Osteocyte (in vitro differentiated cells): ENCODE measurements around the gene HEMK1. TPM values are rescaled to one million over a fixed set of nuclear protein-coding genes. Genes with fewer than 3 reads are reported as not detected.
A peak's percentile ranks its signal among the peaks of the same experiment; 100 is the strongest.

Experiments
- DNase-seq: peaks from one replicate; pipeline ENCODE4 v3.0.0; 2021; ENCODE audit warnings: mixed read lengths; ENCODE audit not compliant: unreplicated experiment; ENCODE audit errors: extremely low spot score
- H3K27ac Mint-ChIP-seq: one replicate; pipeline ENCODE4 v1.8.0; 2021; ENCODE audit warnings: mild to moderate bottlenecking, mixed read lengths; ENCODE audit not compliant: unreplicated experiment
- H3K27me3 Mint-ChIP-seq: one replicate; pipeline ENCODE4 v1.8.0; 2021; ENCODE audit warnings: mixed read lengths; ENCODE audit not compliant: unreplicated experiment
- H3K36me3 Mint-ChIP-seq: one replicate; pipeline ENCODE4 v1.8.0; 2021; ENCODE audit warnings: mixed read lengths; ENCODE audit not compliant: unreplicated experiment
- H3K4me1 Mint-ChIP-seq: one replicate; pipeline ENCODE4 v1.8.0; 2021; ENCODE audit warnings: mixed read lengths; ENCODE audit not compliant: unreplicated experiment
- H3K4me3 Mint-ChIP-seq: one replicate; pipeline ENCODE4 v1.8.0; 2021; ENCODE audit warnings: mild to moderate bottlenecking, moderate library complexity, mixed read lengths; ENCODE audit not compliant: unreplicated experiment
- H3K9me3 Mint-ChIP-seq: one replicate; pipeline ENCODE4 v1.8.0; 2021; ENCODE audit warnings: mixed read lengths; ENCODE audit not compliant: unreplicated experiment
- total RNA-seq: library from RNA; stranded (reverse); gene quantifications from 2 replicates; pipeline ENCODE4 v1.2.1, GENCODE V29; 2021
- TF ChIP-seq, protein P1 (sequence below): fragments of 200-600 bp; sonication (generic); IDR thresholded peaks from 2 replicates; pipeline ENCODE4 v1.5.0; 2021; ENCODE audit warnings: antibody characterized with exemption, mild to moderate bottlenecking, moderate library complexity

HEMK1 gene
- total RNA-seq, 1 donor from 2014 or later, result 23.1 TPM

DNA sequence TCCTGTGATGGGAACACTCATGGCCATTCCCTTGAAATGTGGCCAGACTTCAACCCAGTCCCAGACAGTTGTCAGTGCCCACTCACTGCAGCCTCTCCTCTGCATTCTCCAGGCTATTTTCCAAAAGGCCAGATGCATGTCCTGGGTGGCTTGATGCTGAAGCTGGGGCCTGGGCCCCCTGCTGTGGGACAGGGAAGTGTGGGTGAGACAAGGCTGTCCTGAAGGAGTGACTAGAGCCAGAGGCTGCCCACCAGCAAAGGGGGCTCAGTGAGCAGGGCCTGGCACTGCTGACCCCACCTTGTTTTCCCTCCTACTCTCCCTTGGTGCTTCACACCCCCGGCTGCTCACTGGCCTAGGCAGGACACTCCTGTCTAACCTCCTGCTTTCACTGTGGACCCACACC lies 30.4 kb downstream of the HEMK1 start:
- Mint-ChIP-seq H3K27me3 (peaks cover 4% of the 10 kb centered on the region), H3K4me1 (peaks cover 23% of the 10 kb centered on the region), H3K4me3 (no peak overlapping the region), H3K9me3 (no peaks in the 10 kb centered on the region), H3K27ac (no peak overlapping the region), H3K36me3 (no peaks in the 10 kb centered on the region)
- TF ChIP-seq, protein P1, sequence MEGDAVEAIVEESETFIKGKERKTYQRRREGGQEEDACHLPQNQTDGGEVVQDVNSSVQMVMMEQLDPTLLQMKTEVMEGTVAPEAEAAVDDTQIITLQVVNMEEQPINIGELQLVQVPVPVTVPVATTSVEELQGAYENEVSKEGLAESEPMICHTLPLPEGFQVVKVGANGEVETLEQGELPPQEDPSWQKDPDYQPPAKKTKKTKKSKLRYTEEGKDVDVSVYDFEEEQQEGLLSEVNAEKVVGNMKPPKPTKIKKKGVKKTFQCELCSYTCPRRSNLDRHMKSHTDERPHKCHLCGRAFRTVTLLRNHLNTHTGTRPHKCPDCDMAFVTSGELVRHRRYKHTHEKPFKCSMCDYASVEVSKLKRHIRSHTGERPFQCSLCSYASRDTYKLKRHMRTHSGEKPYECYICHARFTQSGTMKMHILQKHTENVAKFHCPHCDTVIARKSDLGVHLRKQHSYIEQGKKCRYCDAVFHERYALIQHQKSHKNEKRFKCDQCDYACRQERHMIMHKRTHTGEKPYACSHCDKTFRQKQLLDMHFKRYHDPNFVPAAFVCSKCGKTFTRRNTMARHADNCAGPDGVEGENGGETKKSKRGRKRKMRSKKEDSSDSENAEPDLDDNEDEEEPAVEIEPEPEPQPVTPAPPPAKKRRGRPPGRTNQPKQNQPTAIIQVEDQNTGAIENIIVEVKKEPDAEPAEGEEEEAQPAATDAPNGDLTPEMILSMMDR, result no peak
- no peak for DNase-seq

DNA sequence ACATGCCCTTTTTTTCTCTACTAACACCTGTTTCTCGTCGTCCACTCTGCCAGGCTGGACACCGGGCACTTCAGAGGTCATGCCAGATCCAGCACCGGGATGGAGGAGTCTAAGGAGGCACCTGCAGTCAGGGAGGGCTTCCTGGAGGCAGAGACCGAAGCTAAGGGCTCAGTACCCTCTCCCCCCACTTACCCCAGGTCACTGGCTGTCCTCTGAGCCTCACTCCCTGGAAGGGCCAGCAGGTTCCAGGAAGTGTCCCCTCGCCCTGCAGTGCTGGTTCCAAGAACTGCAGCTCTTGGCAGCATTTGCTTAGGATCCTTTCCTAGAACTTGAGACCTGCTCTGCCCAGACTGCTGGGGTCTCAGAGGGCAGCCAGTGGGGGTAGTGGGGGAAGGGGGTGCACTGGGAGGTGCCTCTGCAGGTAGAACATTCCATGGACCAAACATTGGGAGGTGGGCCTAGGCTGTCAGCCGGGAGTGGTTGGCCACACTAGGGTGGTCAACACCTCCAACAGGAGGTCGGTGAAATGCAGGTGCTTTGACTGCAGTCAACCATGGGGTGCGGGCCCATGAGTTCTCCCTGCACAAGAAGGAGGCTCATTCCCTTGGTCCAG lies 30.9 kb downstream of the HEMK1 start:
- Mint-ChIP-seq H3K4me3 (no peak overlapping the region), H3K36me3 (no peaks in the 10 kb centered on the region), H3K27ac (no peak overlapping the region), H3K4me1 (peaks cover 23% of the 10 kb centered on the region), H3K9me3 (no peaks in the 10 kb centered on the region), H3K27me3 (peaks cover 2% of the 10 kb centered on the region)
- DNase-seq, result no peak
- TF ChIP-seq, protein P1, result no peak

DNA sequence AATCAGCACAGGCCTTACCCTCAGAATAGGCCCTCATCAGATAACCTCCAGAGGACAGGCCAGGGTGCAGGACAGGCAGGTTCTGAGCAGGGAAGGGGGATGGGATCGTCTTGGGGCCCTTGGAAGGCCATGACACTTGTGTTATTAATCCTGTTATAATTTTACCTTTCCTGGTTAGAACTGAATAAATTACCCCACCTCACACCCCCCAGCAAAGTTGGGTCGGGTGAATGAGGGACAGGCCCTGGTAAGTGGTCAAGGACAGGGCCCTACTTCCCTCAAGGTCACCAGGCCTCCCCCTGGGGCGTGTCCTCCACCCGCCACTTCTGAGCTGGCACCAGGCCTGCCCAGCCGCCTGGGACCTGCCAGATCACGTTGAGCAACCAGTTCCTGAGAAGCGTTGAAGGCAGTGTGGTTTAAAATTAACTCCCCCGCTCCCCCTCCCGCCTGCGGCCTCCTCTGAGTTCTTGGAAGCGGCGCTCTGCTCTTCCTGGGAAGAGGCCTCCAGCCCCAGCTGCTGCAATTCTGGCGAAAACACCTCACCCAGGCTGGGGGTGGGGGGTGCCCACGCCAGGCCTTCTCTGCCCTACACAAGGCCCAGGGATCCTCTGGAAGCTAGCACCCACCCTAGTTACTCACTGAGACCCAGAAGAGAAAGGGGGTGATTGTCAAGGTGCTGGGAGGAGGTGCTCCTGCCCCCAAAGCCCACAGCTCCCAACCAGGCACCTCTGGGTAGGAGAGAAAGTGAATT lies 31.7 kb downstream of the HEMK1 start:
- H3K4me1 Mint-ChIP-seq, result peaks cover 23% of the 10 kb centered on the region
- no peaks in the 10 kb centered on the region for H3K36me3 Mint-ChIP-seq
- H3K4me3 Mint-ChIP-seq, result no peak overlapping the region
- peak overlapping the region; percentile 94 for H3K27ac Mint-ChIP-seq
- peaks cover 2% of the 10 kb centered on the region for H3K27me3 Mint-ChIP-seq
- TF ChIP-seq, protein P1, result no peak
- peak; percentile 91 for DNase-seq
- no peaks in the 10 kb centered on the region for H3K9me3 Mint-ChIP-seq

DNA sequence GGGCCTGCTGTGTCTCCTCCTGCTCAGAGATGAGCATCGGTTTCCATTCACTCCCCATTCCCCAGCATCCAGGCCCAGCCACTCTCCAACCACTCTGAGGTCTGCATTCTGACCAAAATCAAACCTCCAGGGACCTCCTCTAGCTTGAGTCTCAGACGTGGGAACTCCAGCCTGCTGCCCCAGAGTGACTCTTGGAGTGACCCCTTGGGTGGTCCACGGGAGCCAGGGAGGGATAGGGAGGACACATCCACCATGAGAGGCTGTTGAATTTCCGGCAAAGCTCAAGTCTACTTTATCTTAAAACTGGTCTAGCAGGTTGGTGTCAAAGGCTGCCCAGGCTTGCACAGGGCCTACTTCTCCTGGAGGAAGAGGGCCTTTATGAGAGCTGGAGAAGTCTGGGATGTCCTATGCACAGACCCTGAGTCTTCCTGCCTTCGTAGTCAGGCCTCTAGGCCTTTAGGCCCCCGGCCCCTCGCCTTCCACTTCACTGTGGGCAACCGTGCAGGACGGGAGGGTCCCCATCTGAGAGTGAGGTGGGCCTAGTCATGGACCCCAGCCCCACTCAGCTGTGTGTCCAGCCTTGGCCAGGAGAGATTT lies 33.4 kb downstream of the HEMK1 start:
- Mint-ChIP-seq H3K27me3 (peaks cover 2% of the 10 kb centered on the region), H3K4me3 (no peak overlapping the region), H3K27ac (peak overlapping the region; percentile 94), H3K36me3 (no peaks in the 10 kb centered on the region), H3K4me1 (peaks cover 23% of the 10 kb centered on the region), H3K9me3 (no peaks in the 10 kb centered on the region)
- TF ChIP-seq, protein P1, result no peak
- no peak for DNase-seq
